ENCODE measurements around the gene DYNC2LI1. TPM values are rescaled to one million over a fixed set of nuclear protein-coding genes. Genes with fewer than 3 reads are reported as not detected.

Gene DYNC2LI1
- total and polyA plus RNA-seq, 2 donors from 2014 or later: 41.5 to 54.4 TPM

DNA sequence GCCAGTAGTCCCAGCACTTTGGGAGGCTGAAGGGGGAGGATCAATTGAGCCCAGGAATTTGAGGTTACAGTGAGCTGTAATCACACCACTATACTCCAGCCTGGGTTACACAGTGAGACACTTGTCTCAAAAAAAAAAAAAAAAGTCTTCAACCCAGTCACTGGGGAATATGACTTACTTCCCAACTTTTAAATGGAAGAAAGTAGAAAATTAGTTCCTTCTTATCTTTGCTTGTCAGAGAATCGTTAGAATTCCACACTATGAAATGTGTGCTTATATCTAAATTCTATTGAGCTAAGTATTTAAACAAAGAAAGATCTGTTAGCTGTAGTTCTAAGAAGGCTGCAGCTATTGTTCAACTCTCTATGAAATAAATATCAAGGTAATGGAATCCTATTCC lies 22.4 kb downstream of the DYNC2LI1 start:
- Histone ChIP-seq H3K4me1 (ENCODE audit: control insufficient read depth in 2 of 3, insufficient read depth in 2 of 3, low read depth in 1 of 3, low read length in 3 of 3) (peaks cover 0 to 5% (median 5%) of the 10 kb centered on the region in 3 donors), H3K27me3 (ENCODE audit: control insufficient read depth, insufficient read depth, low read length) (no peaks in the 10 kb centered on the region), H3K36me3 (ENCODE audit: control insufficient read depth in 2 of 3, insufficient read depth in 3 of 3, low read length in 3 of 3) (peaks cover 0 to 9% (median 0%) of the 10 kb centered on the region in 3 donors), H3K4me3 (ENCODE audit: low read length in 3 of 3) (no peak overlapping the region), H3K9ac (ENCODE audit: low read length in 3 of 3) (no peak overlapping the region), H3K9me3 (ENCODE audit: control insufficient read depth in 2 of 3, insufficient read depth in 1 of 3, low read length in 3 of 3) (no peaks in the 10 kb centered on the region), H3K27ac (ENCODE audit: low read depth in 2 of 2, low read length in 2 of 2) (no peak overlapping the region)
- FAIRE-seq (no peak), DNase-seq (no peak)
- TF ChIP-seq, protein P1, sequence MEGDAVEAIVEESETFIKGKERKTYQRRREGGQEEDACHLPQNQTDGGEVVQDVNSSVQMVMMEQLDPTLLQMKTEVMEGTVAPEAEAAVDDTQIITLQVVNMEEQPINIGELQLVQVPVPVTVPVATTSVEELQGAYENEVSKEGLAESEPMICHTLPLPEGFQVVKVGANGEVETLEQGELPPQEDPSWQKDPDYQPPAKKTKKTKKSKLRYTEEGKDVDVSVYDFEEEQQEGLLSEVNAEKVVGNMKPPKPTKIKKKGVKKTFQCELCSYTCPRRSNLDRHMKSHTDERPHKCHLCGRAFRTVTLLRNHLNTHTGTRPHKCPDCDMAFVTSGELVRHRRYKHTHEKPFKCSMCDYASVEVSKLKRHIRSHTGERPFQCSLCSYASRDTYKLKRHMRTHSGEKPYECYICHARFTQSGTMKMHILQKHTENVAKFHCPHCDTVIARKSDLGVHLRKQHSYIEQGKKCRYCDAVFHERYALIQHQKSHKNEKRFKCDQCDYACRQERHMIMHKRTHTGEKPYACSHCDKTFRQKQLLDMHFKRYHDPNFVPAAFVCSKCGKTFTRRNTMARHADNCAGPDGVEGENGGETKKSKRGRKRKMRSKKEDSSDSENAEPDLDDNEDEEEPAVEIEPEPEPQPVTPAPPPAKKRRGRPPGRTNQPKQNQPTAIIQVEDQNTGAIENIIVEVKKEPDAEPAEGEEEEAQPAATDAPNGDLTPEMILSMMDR (IDR thresholded peaks at IDR 0.05; ENCODE audit: borderline replicate concordance, extremely low read depth, insufficient read depth): no peak
- intact Hi-C loops (cut with DNase I): no loop called here

DNA sequence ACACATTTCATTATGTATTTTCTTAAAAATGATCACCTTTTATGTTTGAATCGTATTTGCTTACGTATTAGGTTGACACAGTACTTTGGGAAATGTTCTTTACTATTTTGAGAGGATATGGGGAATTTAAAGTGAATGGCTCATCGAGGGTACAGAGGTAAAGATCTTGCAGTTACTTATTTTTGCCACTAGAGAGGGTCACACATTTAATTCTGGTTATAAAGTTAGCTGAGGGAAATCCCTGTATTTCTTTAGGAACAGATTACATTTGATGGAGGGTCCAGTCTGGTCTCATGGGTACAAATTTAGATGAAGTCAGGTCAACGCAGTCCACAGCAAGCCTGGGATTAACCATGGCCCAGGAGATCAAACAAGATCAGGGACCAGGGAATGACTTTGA lies 24.5 kb downstream of the DYNC2LI1 start:
- FAIRE-seq (no peak), DNase-seq (no peak)
- Histone ChIP-seq H3K4me3 (ENCODE audit: low read length in 3 of 3) (no peak overlapping the region), H3K27me3 (ENCODE audit: control insufficient read depth, insufficient read depth, low read length) (no peaks in the 10 kb centered on the region), H3K27ac (ENCODE audit: low read depth in 2 of 2, low read length in 2 of 2) (no peak overlapping the region), H3K36me3 (ENCODE audit: control insufficient read depth in 2 of 3, insufficient read depth in 3 of 3, low read length in 3 of 3) (peaks cover 0 to 9% (median 0%) of the 10 kb centered on the region in 3 donors), H3K9ac (ENCODE audit: low read length in 3 of 3) (no peak overlapping the region), H3K9me3 (ENCODE audit: control insufficient read depth in 2 of 3, insufficient read depth in 1 of 3, low read length in 3 of 3) (no peaks in the 10 kb centered on the region), H3K4me1 (ENCODE audit: control insufficient read depth in 2 of 3, insufficient read depth in 2 of 3, low read depth in 1 of 3, low read length in 3 of 3) (no peaks in the 10 kb centered on the region)
- TF ChIP-seq, protein P1 (IDR thresholded peaks at IDR 0.05; ENCODE audit: borderline replicate concordance, extremely low read depth, insufficient read depth): no peak
- intact Hi-C loops (cut with DNase I): no loop called here

- Histone ChIP-seq H3K27ac (ENCODE audit: low read depth in 2 of 2, low read length in 2 of 2) (no peak overlapping the region), H3K36me3 (ENCODE audit: control insufficient read depth in 2 of 3, insufficient read depth in 3 of 3, low read length in 3 of 3) (peaks cover 0 to 8% (median 5%) of the 10 kb centered on the region in 3 donors), H3K9ac (ENCODE audit: low read length in 3 of 3) (no peak overlapping the region), H3K9me3 (ENCODE audit: control insufficient read depth in 2 of 3, insufficient read depth in 1 of 3, low read length in 3 of 3) (no peaks in the 10 kb centered on the region), H3K4me3 (ENCODE audit: low read length in 3 of 3) (no peak overlapping the region), H3K27me3 (ENCODE audit: control insufficient read depth, insufficient read depth, low read length) (no peaks in the 10 kb centered on the region), H3K4me1 (ENCODE audit: control insufficient read depth in 2 of 3, insufficient read depth in 2 of 3, low read depth in 1 of 3, low read length in 3 of 3) (no peaks in the 10 kb centered on the region)
- DNase-seq: no peak
- intact Hi-C loops (cut with DNase I): no loop called here
- FAIRE-seq: peak; percentile 54
- TF ChIP-seq, protein P1 (IDR thresholded peaks at IDR 0.05; ENCODE audit: borderline replicate concordance, extremely low read depth, insufficient read depth): no peak
These were observed 27.1 kb downstream of the DYNC2LI1 start for GRCh38 chr2:43800894-43801293.

DNA sequence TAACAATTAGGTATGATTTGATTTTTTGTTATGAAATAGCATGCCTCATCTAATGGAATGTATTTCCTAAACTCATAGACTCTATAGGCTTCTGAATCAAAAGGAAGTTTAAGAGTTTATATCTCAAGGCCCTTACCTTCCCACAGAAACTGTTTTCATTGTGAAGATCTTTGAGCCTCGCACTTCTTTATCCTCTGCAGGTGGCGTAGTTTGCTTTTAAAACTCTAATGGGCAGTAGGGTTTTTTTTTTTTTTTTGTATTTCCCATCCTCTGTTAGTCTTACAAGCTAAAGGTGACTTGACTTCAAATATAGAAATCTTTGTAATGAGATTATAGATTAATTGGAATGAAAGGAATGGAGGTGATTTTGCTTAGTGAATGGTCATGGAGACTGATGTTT lies 28.3 kb downstream of the DYNC2LI1 start:
- Histone ChIP-seq H3K4me3 (ENCODE audit: low read length in 3 of 3) (no peak overlapping the region), H3K27ac (ENCODE audit: low read depth in 2 of 2, low read length in 2 of 2) (no peak overlapping the region), H3K9ac (ENCODE audit: low read length in 3 of 3) (no peak overlapping the region), H3K36me3 (ENCODE audit: control insufficient read depth in 2 of 3, insufficient read depth in 3 of 3, low read length in 3 of 3) (peaks cover 0 to 5% (median 5%) of the 10 kb centered on the region in 3 donors), H3K27me3 (ENCODE audit: control insufficient read depth, insufficient read depth, low read length) (no peaks in the 10 kb centered on the region), H3K9me3 (ENCODE audit: control insufficient read depth in 2 of 3, insufficient read depth in 1 of 3, low read length in 3 of 3) (no peaks in the 10 kb centered on the region), H3K4me1 (ENCODE audit: control insufficient read depth in 2 of 3, insufficient read depth in 2 of 3, low read depth in 1 of 3, low read length in 3 of 3) (no peaks in the 10 kb centered on the region)
- TF ChIP-seq, protein P1 (IDR thresholded peaks at IDR 0.05; ENCODE audit: borderline replicate concordance, extremely low read depth, insufficient read depth): no peak
- FAIRE-seq (no peak), DNase-seq (no peak)
- intact Hi-C loops (cut with DNase I): no loop called here

All from kidney (tissue), 14 donors.